ENCODE results near the gene SNF8. TPM values are rescaled to one million over a fixed set of nuclear protein-coding genes. Genes with fewer than 3 reads are reported as not detected.

The SNF8 gene
- total and polyA plus RNA-seq, 2 of the 4 experiments (the other 2 are of a cell fraction): 171 to 181 TPM

GRCh38 chr17:48927978-48928745 lies 16.5 kb downstream of the SNF8 start:
- in situ Hi-C loops (cut with MboI; ENCODE audit: low sequenced_read_pairs): no loop called here
- TF ChIP-seq MAZ (IDR thresholded peaks at IDR 0.05; ENCODE audit: borderline replicate concordance, low read depth, low read length) (no peak), BHLHE40 (IDR thresholded peaks at IDR 0.05; ENCODE audit: low read depth, low read length) (no peak), RCOR1 (IDR thresholded peaks at IDR 0.05; ENCODE audit: insufficient replicate concordance, low read length) (no peak), MAFK (IDR thresholded peaks at IDR 0.05; ENCODE audit: low read depth, low read length) (no peak), FOS (IDR thresholded peaks at IDR 0.05; ENCODE audit: low read depth, low read length) (no peak), NFE2L2 (IDR thresholded peaks at IDR 0.05; ENCODE audit: low read depth, low read length) (no peak), CEBPB (IDR thresholded peaks at IDR 0.05; ENCODE audit: low read depth, low read length) (no peak), USF2 (IDR thresholded peaks at IDR 0.05; ENCODE audit: low read depth, low read length) (no peak), MXI1 (IDR thresholded peaks at IDR 0.05; ENCODE audit: borderline replicate concordance, low read depth, low read length) (no peak), SMC3 (IDR thresholded peaks at IDR 0.05; ENCODE audit: low read depth, low read length) (no peak), ELK1 (IDR thresholded peaks at IDR 0.05; ENCODE audit: borderline replicate concordance, low read depth, low read length) (no peak), CTCF (conservative IDR thresholded peaks at IDR 0.05; ENCODE audit: low read depth, low read length) (no peak), CHD1 (IDR thresholded peaks at IDR 0.05; ENCODE audit: low read depth, low read length) (no peak), POLR2A (IDR thresholded peaks at IDR 0.05; ENCODE audit: low read depth, low read length) (no peak), RAD21 (IDR thresholded peaks at IDR 0.05; ENCODE audit: low read length) (no peak)

More at GRCh38 chr17:48927978-48928745, 16.5 kb downstream of the SNF8 start:
- Histone ChIP-seq H2AK5ac (ENCODE audit: low read depth, low read length) (no peak overlapping the region), H4K8ac (ENCODE audit: low read depth in 2 of 2, low read length in 2 of 2) (peak overlapping the region in 1 of 2 experiments; percentile 42; a peak in 1 of 4 replicates), H3K23ac (ENCODE audit: low read depth, low read length) (no peak overlapping the region), H2BK20ac (ENCODE audit: low read depth, low read length) (no peak overlapping the region), H3K4me2 (ENCODE audit: low read depth, low read length) (no peak overlapping the region), H2BK5ac (ENCODE audit: low read depth, low read length, poor library complexity, severe bottlenecking) (no peak overlapping the region), H2AFZ (replicated peaks; ENCODE audit: low read length, poor library complexity) (no peak overlapping the region), H3K14ac (replicated peaks; ENCODE audit: low read depth, low read length) (no peak overlapping the region), H3K4me3 (ENCODE audit: insufficient read depth, low read depth, low read length) (no peak overlapping the region), H4K91ac (ENCODE audit: insufficient read depth, low read depth, low read length) (no peak overlapping the region), H3K9ac (ENCODE audit: low read depth, low read length) (no peak overlapping the region), H3K56ac (ENCODE audit: extremely low read depth, insufficient read depth, low read length) (no peak overlapping the region), H3K4me1 (ENCODE audit: control insufficient read depth, insufficient read depth, low read length) (no peaks in the 10 kb centered on the region; the same call in 1 of the 2 replicates), H3K27ac (ENCODE audit: insufficient read depth, low read length) (no peak overlapping the region), H3K36me3 (ENCODE audit: control insufficient read depth, insufficient read depth, low read length) (peaks cover 78% of the 10 kb centered on the region), H3K27me3 (ENCODE audit: control insufficient read depth, insufficient read depth, low read length) (no peaks in the 10 kb centered on the region), H3K9me1 (ENCODE audit: insufficient read depth, low read length) (peaks cover 13% of the 10 kb centered on the region), H4K5ac (ENCODE audit: low read depth, low read length) (no peak overlapping the region), H3K79me1 (ENCODE audit: low read depth in 1 of 2, low read length in 2 of 2) (peaks cover 25 to 63% of the 10 kb centered on the region in 2 experiments; a peak in 3 of 4 replicates), H3K18ac (ENCODE audit: low read depth, low read length) (no peak overlapping the region), H2AK9ac (replicated peaks; ENCODE audit: low read depth, low read length, poor library complexity) (no peak overlapping the region), H3K4ac (ENCODE audit: low read depth, low read length) (no peak overlapping the region), H2BK15ac (ENCODE audit: low read depth, low read length) (no peak overlapping the region), H4K20me1 (ENCODE audit: insufficient read depth, low read length) (peaks cover 47% of the 10 kb centered on the region), H3K9me3 (ENCODE audit: control insufficient read depth, insufficient read depth, low read length) (no peaks in the 10 kb centered on the region), H2BK120ac (ENCODE audit: low read depth, low read length) (no peak overlapping the region)
- intact Hi-C loops (cut with micrococcal nuclease): no loop called here
- DNase-seq (no peak), ATAC-seq (ENCODE audit: low read depth) (no peak)
- POLR2A ChIA-PET (ENCODE audit: unreplicated experiment): no interaction called here
- no CpG with 5 or more reads among the region's 6 CpGs for WGBS, 2 experiments (ENCODE audit: extremely low coverage in 2 of 2, insufficient read length in 1 of 2)
- BruUV-seq (replicated peaks): TSS peak; percentile 62
- CTCF ChIA-PET: interaction anchor here (1.4 kb wide), 1 partner anchor 104 kb away, joined by 3 read pairs; no protein-coding TSS in a partner anchor
- dilution Hi-C loops (cut with HindIII; ENCODE audit: low sequenced_read_pairs, unreplicated experiment): no loop called here
